ENCODE data around the gene MEGF11. TPM values are rescaled to one million over a fixed set of nuclear protein-coding genes. Genes with fewer than 3 reads are reported as not detected.

The MEGF11 gene
- total RNA-seq, 1 donor from 2014 or later, result not detected

GRCh38 chr15:65917936-65918335 is 335.6 kb downstream of the MEGF11 start:
- no peaks in the 10 kb centered on the region for H3K9me3 Mint-ChIP-seq (ENCODE audit: low read depth)
- peaks cover 2% of the 10 kb centered on the region for H3K36me3 Mint-ChIP-seq (ENCODE audit: low read depth)
- no peak overlapping the region for H3K4me3 Mint-ChIP-seq (ENCODE audit: unreplicated experiment)
- H3K4me1 Mint-ChIP-seq (ENCODE audit: low read depth), result peaks cover 20% of the 10 kb centered on the region
- no peak for DNase-seq (ENCODE audit: low spot score)
- TF ChIP-seq, protein P1, sequence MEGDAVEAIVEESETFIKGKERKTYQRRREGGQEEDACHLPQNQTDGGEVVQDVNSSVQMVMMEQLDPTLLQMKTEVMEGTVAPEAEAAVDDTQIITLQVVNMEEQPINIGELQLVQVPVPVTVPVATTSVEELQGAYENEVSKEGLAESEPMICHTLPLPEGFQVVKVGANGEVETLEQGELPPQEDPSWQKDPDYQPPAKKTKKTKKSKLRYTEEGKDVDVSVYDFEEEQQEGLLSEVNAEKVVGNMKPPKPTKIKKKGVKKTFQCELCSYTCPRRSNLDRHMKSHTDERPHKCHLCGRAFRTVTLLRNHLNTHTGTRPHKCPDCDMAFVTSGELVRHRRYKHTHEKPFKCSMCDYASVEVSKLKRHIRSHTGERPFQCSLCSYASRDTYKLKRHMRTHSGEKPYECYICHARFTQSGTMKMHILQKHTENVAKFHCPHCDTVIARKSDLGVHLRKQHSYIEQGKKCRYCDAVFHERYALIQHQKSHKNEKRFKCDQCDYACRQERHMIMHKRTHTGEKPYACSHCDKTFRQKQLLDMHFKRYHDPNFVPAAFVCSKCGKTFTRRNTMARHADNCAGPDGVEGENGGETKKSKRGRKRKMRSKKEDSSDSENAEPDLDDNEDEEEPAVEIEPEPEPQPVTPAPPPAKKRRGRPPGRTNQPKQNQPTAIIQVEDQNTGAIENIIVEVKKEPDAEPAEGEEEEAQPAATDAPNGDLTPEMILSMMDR (IDR thresholded peaks at IDR 0.05), result no peak
- no peak overlapping the region for H3K27ac Mint-ChIP-seq (ENCODE audit: unreplicated experiment)
- no peaks in the 10 kb centered on the region for H3K27me3 Mint-ChIP-seq (ENCODE audit: low read depth)

DNA sequence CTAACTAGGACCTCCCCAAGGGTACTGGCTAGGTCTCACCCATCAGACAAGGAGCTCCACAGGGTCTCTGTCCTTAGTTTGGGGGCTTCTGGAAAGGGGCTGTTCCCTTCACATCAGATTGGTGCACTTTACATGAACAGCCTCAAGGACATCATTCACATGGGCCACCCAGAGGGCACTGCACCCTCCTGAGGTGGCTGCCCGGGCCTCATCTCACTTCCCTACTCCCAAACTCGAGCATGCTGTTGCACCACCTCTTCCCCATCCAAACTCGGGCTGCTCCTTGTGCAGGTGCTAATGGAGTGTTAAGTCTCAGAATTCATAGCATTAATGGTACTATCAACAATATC is 336.2 kb downstream of the MEGF11 start:
- H3K4me1 Mint-ChIP-seq (ENCODE audit: low read depth), result peaks cover 20% of the 10 kb centered on the region
- TF ChIP-seq, protein P1 (IDR thresholded peaks at IDR 0.05), result no peak
- H3K36me3 Mint-ChIP-seq (ENCODE audit: low read depth), result peaks cover 2% of the 10 kb centered on the region
- H3K4me3 Mint-ChIP-seq (ENCODE audit: unreplicated experiment), result no peak overlapping the region
- H3K27ac Mint-ChIP-seq (ENCODE audit: unreplicated experiment), result no peak overlapping the region
- no peak for DNase-seq (ENCODE audit: low spot score)
- no peaks in the 10 kb centered on the region for H3K27me3 Mint-ChIP-seq (ENCODE audit: low read depth)
- no peaks in the 10 kb centered on the region for H3K9me3 Mint-ChIP-seq (ENCODE audit: low read depth)

DNA sequence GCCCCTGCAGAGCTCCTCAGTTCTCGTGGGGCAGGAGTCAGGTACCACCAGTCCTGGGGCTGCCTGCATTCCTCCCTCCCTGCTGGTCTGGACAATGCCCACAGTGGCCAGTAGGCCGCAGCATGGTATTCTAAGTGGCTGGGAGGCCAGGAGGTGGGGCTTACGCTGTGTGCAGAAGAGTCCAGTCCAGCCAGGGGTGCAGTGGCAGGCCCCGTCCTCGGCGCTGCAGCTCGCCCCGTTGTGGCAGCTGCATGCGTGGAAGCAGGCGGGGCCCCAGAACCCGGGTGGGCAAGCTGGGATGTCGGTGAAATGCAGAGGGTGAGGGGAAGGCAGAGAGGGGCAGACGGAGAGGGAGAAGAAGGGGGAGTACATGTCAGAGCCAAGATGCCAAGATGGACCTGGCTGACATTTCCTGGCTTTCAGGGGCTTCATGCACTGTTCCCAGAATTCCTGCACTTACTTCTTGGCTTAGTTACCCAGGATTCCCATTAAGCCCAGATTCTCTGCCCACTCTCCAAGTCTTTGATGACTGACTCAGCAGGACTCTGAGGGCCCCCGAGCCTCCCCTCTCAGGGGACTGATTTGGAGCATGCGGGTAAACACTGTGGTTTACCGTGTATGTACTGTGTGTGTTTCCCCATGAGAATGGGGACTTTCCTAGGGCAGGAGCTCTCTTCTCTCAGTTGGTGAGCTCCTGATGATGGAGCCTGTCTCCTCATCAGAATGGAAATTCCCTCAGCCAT is 336.7 kb downstream of the MEGF11 start:
- Mint-ChIP-seq H3K4me1 (ENCODE audit: low read depth) (peaks cover 20% of the 10 kb centered on the region), H3K9me3 (ENCODE audit: low read depth) (no peaks in the 10 kb centered on the region), H3K36me3 (ENCODE audit: low read depth) (peaks cover 2% of the 10 kb centered on the region), H3K4me3 (ENCODE audit: unreplicated experiment) (no peak overlapping the region), H3K27me3 (ENCODE audit: low read depth) (no peaks in the 10 kb centered on the region), H3K27ac (ENCODE audit: unreplicated experiment) (no peak overlapping the region)
- DNase-seq (ENCODE audit: low spot score), result no peak
- TF ChIP-seq, protein P1 (IDR thresholded peaks at IDR 0.05), result peak; percentile 83

DNA sequence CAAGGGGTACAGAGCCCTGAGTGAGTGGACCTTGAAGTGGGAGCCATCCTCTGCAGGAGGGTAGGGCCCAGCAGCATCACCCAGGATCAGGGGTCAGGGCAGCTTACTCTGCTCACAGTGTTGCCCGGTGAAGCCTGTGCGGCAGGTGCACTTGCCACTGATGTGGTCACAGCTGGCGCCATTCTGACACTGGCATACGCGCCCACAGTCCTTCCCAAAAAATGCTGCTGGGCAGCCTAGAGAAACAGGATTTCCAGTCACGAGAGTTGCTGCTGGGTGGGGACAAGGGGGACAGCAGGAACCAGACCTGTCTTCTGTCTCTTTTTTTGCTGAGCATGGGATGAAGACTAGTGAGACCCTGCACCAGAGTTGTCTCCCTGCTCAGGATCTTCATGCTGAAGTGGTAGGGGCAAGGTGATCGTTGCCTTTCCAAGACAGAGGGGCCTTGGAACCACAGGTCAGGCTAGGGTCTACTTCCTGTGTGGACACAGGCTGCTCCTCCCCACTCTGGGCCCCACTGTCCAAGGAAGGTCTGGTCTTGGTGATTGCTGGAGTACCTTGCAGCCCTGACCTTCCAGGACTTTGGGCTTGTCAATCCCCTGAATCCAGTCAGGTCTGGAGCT is 337.4 kb downstream of the MEGF11 start:
- H3K36me3 Mint-ChIP-seq (ENCODE audit: low read depth), result peaks cover 3% of the 10 kb centered on the region
- no peaks in the 10 kb centered on the region for H3K27me3 Mint-ChIP-seq (ENCODE audit: low read depth)
- H3K27ac Mint-ChIP-seq (ENCODE audit: unreplicated experiment), result no peak overlapping the region
- TF ChIP-seq, protein P1 (IDR thresholded peaks at IDR 0.05), result no peak
- peaks cover 20% of the 10 kb centered on the region for H3K4me1 Mint-ChIP-seq (ENCODE audit: low read depth)
- no peak overlapping the region for H3K4me3 Mint-ChIP-seq (ENCODE audit: unreplicated experiment)
- H3K9me3 Mint-ChIP-seq (ENCODE audit: low read depth), result no peaks in the 10 kb centered on the region
- DNase-seq (ENCODE audit: low spot score), result no peak

DNA sequence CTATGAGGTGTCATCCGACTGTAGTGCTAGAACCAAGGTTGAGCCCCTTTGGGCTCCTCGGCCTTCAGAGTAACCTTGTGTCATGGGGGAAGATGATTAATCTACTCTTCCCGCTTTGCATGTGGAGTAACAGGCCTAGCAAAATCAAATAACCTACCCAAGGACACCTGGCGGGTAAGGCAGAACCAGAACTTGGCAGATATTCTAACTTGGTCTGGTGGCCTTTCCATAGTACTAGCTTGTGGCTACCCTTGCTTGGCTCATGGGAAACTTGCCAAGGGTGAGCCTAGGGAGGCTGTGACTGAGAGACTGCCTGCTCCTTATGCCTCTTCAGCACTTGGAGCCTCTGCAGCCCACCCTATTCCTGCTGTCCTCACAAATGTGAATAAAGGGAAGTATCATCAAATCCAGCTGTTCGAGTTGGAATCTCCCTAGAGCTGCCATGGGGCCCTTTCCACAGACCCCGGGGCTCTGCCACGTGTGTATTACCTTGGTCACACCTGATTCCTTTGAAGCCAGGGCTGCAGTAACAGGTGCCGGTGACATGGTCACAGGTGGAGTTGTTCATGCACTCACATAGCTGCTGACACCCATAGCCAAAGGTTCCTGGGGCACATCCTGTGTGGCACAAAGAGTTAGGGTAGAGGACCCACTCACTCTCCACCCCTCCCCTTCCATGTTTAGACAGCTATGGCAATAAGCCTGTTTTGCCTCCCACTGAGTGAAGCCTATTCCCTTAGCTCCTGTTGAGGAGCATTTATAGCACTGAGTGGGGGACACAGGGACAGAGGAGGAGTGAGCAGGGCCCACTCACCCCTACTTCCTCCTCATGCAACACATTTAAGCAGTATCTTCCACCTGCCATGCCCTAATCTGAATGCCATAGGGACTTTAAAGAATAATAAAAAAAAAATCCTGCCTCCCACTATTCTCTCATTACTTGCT is 338.3 kb downstream of the MEGF11 start:
- Mint-ChIP-seq H3K4me3 (ENCODE audit: unreplicated experiment) (no peak overlapping the region), H3K36me3 (ENCODE audit: low read depth) (peaks cover 6% of the 10 kb centered on the region), H3K27me3 (ENCODE audit: low read depth) (no peaks in the 10 kb centered on the region), H3K4me1 (ENCODE audit: low read depth) (peaks cover 14% of the 10 kb centered on the region), H3K27ac (ENCODE audit: unreplicated experiment) (no peak overlapping the region), H3K9me3 (ENCODE audit: low read depth) (no peaks in the 10 kb centered on the region)
- no peak for DNase-seq (ENCODE audit: low spot score)
- TF ChIP-seq, protein P1 (IDR thresholded peaks at IDR 0.05), result no peak
